IgD-negative memory B cell (primary cell): ENCODE data around the gene ZNRF2. TPM values are rescaled to one million over a fixed set of nuclear protein-coding genes. Genes with fewer than 3 reads are reported as not detected.

Source experiments
- H3K27ac Mint-ChIP-seq, 3 donors: one replicate each; pipeline ENCODE4 v1.8.0; 2020 to 2022; ENCODE audit warnings: mild to moderate bottlenecking in 3 of 3, mixed read lengths in 3 of 3, moderate library complexity in 1 of 3
- H3K27me3 Mint-ChIP-seq: one replicate; pipeline ENCODE4 v1.8.0; 2021; ENCODE audit warnings: mixed read lengths
- H3K36me3 Mint-ChIP-seq: one replicate; pipeline ENCODE4 v1.8.0; 2020; ENCODE audit warnings: mild to moderate bottlenecking, mixed read lengths
- H3K4me1 Mint-ChIP-seq, 3 donors: one replicate each; pipeline ENCODE4 v1.8.0; 2020 to 2022; ENCODE audit warnings: mixed read lengths in 3 of 3, mild to moderate bottlenecking in 1 of 3
- H3K4me3 Mint-ChIP-seq, 4 donors: one replicate each; pipeline ENCODE4 v1.8.0; 2020 to 2022; ENCODE audit warnings: mild to moderate bottlenecking in 4 of 4, mixed read lengths in 4 of 4, moderate library complexity in 3 of 4
- H3K9me3 Mint-ChIP-seq, 3 donors: one replicate each; pipeline ENCODE4 v1.8.0; 2020 to 2021; ENCODE audit warnings: mixed read lengths in 3 of 3, mild to moderate bottlenecking in 1 of 3
- polyA plus RNA-seq: library from polyadenylated mRNA; unstranded; fragments of 300-500 nt; fragmentation: Illumina TruSeq; gene quantifications from one replicate; pipeline ENCODE4 v1.2.3, GENCODE V29; 2021

The ZNRF2 gene
- polyA plus RNA-seq, 1 donor from 2014 or later = 1.9 TPM

DNA sequence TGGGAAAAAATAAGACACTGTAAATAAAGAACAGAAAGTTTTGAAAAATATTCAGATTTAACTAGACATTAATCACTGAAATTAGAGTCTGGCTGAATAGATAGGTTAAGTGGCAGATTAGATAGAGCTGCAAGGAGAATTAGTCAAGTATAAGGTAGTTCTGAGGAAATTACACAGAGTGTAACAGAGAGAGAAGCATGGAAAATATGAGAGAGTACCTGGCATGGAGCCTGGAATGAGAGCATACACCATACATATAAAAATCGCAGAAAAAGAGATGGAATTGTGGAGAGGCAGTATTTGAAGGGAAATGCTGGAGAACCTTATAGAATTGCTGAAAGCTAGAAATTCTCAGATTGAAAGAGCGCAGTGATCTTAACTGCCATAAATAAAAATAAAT, 46.9 kb downstream of the ZNRF2 start:
- no peak overlapping the region for H3K4me3 Mint-ChIP-seq
- H3K27me3 Mint-ChIP-seq = no peaks in the 10 kb centered on the region
- peak overlapping the region in 1 of 3 donors; percentile 33 for H3K27ac Mint-ChIP-seq
- H3K4me1 Mint-ChIP-seq = peaks cover 38 to 61% (median 56%) of the 10 kb centered on the region in 3 donors
- H3K9me3 Mint-ChIP-seq = peaks cover 0 to 3% (median 2%) of the 10 kb centered on the region in 3 donors
- peaks cover 10% of the 10 kb centered on the region for H3K36me3 Mint-ChIP-seq

DNA sequence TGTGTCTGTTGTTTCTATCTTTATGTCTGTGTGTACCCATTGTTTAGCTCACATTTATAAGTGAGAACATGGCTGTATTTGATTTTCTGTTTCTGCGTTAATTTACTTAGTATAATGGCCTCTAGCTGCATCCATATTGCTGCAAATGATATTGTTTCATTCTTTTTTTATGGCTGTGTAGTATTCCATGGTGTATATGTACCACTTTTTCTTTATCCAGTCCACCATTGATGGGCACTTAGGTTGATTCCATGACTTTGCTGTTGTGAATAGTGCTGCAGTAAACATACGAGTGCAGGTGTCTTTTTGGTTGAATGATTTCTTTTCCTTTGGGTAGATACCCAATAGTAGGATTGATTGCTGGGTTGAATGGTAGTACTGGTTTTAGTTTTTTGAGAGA, 48.2 kb downstream of the ZNRF2 start:
- Mint-ChIP-seq H3K4me1 (peaks cover 31 to 61% (median 51%) of the 10 kb centered on the region in 3 donors), H3K27ac (no peak overlapping the region), H3K27me3 (no peaks in the 10 kb centered on the region)

DNA sequence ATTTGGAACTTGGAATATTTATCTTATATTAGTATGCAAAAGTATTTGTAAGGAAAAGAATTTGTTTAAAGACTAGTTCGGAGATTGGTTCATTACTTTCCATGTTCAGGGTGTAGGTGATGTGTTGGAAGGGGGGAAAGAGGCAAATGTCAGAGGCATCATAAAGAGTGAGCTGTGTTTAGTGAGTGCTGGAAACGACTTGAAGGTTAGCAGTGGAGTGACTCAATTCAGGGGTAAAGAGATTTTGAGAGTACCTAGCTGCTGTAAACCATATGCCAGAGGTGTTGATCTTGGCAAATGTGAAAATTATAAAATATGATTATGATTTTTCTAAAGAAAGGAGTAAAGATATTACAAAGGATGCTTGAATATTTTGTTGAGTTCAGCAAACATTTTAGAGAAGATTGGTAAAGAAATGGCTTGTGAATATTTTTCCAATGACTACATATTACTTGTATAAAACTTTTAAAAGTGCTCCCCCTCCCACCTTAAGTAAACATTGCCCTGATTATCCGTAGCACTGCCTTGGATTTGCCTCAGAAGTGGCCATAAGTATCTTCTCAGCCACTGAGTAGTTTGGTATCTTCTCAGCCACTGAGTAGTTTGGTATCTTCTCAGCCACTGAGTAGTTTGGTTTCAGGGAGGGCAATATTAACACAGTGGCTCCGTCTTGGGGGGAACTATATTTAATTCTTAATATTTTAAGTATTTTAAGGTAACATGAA, 51.5 kb downstream of the ZNRF2 start:
- Mint-ChIP-seq H3K4me3 (no peak overlapping the region), H3K27ac (no peak overlapping the region), H3K27me3 (no peaks in the 10 kb centered on the region), H3K36me3 (peaks cover 13% of the 10 kb centered on the region), H3K9me3 (peaks cover 1 to 3% (median 2%) of the 10 kb centered on the region in 3 donors), H3K4me1 (peaks cover 24 to 67% (median 55%) of the 10 kb centered on the region in 3 donors)

More for the DNA sequence above, 48.2 kb downstream of the ZNRF2 start:
- Mint-ChIP-seq H3K36me3 (peaks cover 6% of the 10 kb centered on the region), H3K4me3 (peak overlapping the region in 1 of 4 donors; percentile 41), H3K9me3 (peaks cover 0 to 3% (median 2%) of the 10 kb centered on the region in 3 donors)

DNA sequence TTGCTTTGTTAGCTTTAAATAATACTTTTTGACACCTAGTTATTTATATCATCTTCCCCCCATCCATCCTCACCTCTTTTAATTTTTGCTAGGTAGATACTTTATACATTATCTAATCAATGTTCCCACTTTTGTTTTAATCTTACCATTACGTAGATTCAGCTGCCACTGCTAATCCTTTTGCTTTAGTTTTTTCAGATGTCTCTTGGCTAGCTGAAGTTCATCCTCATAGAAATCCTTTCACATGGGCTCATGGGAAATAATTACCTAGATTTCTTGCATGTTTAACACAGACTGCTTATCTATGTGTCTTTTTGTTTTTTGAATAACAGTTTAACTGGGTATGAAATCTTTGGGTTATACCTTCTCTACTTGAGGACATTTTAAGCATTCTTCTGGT, 60.1 kb downstream of the ZNRF2 start:
- Mint-ChIP-seq H3K27me3 (no peaks in the 10 kb centered on the region), H3K4me1 (peaks cover 47 to 73% (median 66%) of the 10 kb centered on the region in 3 donors), H3K36me3 (peaks cover 9% of the 10 kb centered on the region), H3K9me3 (peaks cover 0 to 6% (median 0%) of the 10 kb centered on the region in 3 donors), H3K4me3 (peak overlapping the region in 2 of 4 donors; percentile 8 to 73), H3K27ac (peak overlapping the region in 2 of 3 donors; percentile 38 to 41)

DNA sequence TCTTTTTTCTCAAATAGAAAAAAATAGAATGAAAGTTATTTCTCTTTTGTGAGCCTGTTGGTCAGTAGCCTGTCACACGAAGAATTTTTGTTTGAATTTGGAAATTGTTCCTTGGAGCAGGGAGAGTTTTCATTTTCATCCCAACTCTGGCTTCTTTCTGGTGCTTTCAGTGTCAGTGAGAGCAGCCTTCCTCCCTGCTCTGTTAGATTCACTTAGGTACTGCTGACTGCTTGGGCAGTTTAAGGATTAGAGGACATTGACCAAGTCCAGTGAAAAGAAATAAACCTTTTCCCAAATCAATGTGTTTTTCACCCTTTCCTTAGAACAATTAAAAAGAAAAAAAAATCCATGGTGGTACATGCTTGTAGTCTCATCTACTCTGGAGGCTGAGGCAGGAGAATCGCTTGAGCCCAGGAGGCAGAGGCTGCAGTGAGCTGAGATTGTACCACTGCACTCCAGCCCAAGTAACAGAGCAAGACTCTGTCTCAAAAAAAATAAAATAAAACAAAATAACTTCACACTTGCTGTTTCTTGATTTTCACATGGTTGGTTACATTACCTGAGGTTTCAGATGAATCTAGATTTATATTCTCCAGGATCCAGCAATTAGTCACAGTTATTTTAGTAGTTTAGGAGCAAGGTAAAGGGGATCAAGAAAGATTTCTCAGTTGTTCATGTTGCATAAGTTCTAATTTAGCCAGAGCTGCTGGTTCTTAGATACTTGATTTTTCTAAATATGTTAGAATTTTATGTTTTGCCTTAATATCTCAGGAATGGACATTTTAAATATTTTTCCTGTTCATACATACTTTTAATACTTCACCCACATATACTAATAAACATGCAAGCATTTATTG, 63.1 kb downstream of the ZNRF2 start:
- Mint-ChIP-seq H3K9me3 (no peaks in the 10 kb centered on the region), H3K36me3 (peaks cover 6% of the 10 kb centered on the region), H3K4me1 (peaks cover 41 to 57% (median 53%) of the 10 kb centered on the region in 3 donors), H3K4me3 (peak overlapping the region; percentile 8 to 61 (median 18)), H3K27ac (peak overlapping the region; percentile 20 to 87 (median 51)), H3K27me3 (no peaks in the 10 kb centered on the region)

DNA sequence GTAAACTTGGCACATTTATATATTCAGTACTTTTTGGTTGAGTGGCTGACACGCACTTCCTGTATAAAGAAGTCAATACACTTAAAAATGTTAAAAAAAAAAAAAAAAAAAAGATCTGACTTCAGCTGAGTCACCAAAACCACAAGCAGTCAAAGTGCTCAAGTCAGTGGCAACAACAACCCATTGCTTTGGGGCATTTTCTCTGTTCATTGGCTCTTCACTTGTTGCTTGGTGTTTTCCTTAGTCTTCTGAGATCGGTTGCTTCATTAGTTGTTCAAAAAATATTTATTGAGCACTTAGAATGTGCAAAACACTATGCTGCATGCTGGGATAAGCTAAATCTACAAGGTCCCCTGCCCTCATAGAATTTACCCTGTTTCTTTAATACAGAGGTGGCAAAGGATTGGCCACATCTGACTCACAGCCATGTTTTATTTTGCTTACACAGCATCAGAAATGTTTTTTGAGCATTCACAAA, 63.7 kb downstream of the ZNRF2 start:
- Mint-ChIP-seq H3K4me1 (peaks cover 44 to 60% (median 55%) of the 10 kb centered on the region in 3 donors), H3K4me3 (peak overlapping the region in 3 of 4 donors; percentile 17 to 61 (median 20)), H3K9me3 (no peaks in the 10 kb centered on the region), H3K36me3 (peaks cover 6% of the 10 kb centered on the region), H3K27me3 (no peaks in the 10 kb centered on the region), H3K27ac (peak overlapping the region; percentile 20 to 87 (median 51))

DNA sequence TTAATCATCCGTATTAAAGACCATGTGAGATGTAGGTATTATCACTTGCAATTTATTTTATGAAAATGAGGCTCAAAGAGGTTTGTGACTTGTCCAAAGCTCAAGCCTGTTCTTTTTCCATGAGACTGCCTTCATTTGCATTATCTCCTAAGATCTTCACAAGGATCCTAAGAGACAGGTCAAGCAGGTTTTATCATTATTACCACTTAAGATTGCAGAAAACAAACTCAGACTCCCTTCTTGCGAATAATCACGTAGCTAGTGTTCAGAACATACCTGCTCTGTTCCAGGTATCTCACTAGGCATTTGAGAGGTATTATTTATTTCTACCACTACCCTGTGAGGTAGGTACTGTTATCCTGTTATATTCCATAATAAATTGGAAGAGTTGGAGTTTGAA, 64.8 kb downstream of the ZNRF2 start:
- H3K27me3 Mint-ChIP-seq = no peaks in the 10 kb centered on the region
- peaks cover 2% of the 10 kb centered on the region for H3K36me3 Mint-ChIP-seq
- H3K27ac Mint-ChIP-seq = no peak overlapping the region
- no peaks in the 10 kb centered on the region for H3K9me3 Mint-ChIP-seq
- no peak overlapping the region for H3K4me3 Mint-ChIP-seq
- peaks cover 44 to 58% (median 50%) of the 10 kb centered on the region in 3 donors for H3K4me1 Mint-ChIP-seq

DNA sequence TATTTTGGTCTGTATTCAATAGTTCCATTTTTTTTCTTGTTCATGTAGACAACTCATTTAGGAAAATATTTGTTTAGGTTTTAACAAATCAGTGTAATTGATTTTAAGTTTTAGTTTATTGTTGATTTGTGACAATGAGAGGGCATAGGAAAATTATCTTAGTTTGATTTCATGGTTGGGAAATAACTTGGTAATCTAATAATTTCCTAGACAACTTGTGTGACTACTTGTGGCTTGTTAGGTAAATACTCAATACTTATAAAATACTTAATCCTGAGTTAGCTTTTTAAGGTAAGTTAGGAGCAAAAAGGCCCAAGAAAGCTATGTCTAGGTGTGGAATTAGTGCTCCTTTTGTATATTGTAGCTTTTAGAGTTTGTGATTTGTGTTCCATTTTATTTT, 65.4 kb downstream of the ZNRF2 start:
- Mint-ChIP-seq H3K27ac (no peak overlapping the region), H3K4me1 (peaks cover 38 to 52% (median 43%) of the 10 kb centered on the region in 3 donors), H3K36me3 (peaks cover 2% of the 10 kb centered on the region), H3K27me3 (no peaks in the 10 kb centered on the region), H3K9me3 (no peaks in the 10 kb centered on the region), H3K4me3 (peak overlapping the region in 1 of 4 donors; percentile 1)

DNA sequence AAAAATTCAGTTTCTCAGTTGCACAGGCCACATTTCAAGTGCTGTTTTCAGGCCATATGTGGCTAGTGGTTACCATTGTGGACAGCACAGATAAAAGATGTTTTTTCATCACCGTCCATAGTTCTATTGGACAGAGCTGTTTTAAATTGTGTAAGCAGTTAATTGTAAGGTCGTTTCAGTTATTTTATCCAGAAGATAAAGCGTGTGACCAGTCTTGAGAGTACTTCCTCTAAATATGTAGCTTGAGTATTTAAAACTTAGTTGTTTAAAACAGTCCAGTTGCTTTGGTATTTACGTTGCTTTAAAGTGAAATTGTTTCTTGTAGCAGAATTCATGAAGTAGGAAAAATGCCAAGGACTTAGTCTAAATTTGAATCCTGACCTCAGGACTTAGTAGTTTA, 66.9 kb downstream of the ZNRF2 start:
- H3K4me3 Mint-ChIP-seq = no peak overlapping the region
- no peaks in the 10 kb centered on the region for H3K9me3 Mint-ChIP-seq
- peaks cover 29 to 42% (median 31%) of the 10 kb centered on the region in 3 donors for H3K4me1 Mint-ChIP-seq
- H3K27ac Mint-ChIP-seq = no peak overlapping the region
- peaks cover 3% of the 10 kb centered on the region for H3K36me3 Mint-ChIP-seq
- no peaks in the 10 kb centered on the region for H3K27me3 Mint-ChIP-seq

DNA sequence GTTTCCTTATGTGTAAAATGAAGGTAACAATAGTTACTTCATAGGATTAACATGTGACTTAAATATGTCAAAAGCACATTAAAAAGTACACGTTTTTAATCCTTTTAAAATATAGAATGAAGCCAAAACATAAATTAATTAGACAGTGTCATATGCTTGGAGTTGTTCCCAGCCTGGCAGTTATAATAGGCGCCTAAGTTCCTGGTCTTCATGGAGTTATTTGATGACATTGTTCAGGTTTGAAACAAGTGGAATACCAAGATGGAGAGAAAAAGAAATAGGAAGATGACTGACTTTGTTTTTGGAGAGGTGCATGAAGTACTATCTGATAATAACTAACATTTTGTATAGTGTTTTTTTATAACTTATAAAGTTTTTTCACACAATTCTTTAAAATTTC, 67.3 kb downstream of the ZNRF2 start:
- Mint-ChIP-seq H3K27ac (no peak overlapping the region), H3K27me3 (no peaks in the 10 kb centered on the region), H3K4me3 (no peak overlapping the region), H3K9me3 (no peaks in the 10 kb centered on the region), H3K36me3 (peaks cover 1% of the 10 kb centered on the region), H3K4me1 (peaks cover 27 to 40% (median 28%) of the 10 kb centered on the region in 3 donors)

DNA sequence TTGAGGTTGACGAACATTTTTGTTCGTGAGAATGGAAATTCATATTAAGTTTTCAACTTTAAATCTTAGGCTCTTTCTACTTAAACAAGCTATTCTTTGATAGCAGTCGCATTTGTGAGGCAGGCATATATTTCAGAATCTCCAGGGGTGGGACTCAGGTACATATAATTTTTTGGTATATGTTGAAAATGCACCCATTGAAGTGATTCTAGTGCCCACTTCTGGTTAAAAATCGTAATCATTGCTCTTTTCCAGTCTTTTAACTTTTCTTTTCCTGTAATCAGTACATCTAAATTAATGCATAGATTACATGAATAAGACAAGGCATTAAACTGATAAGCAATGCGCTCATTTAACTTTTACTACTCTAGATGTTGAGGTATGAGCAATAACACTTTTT, 67.8 kb downstream of the ZNRF2 start:
- Mint-ChIP-seq H3K36me3 (peaks cover 5% of the 10 kb centered on the region), H3K9me3 (no peaks in the 10 kb centered on the region), H3K4me1 (peaks cover 22 to 37% (median 26%) of the 10 kb centered on the region in 3 donors), H3K27me3 (no peaks in the 10 kb centered on the region), H3K4me3 (no peak overlapping the region), H3K27ac (no peak overlapping the region)

DNA sequence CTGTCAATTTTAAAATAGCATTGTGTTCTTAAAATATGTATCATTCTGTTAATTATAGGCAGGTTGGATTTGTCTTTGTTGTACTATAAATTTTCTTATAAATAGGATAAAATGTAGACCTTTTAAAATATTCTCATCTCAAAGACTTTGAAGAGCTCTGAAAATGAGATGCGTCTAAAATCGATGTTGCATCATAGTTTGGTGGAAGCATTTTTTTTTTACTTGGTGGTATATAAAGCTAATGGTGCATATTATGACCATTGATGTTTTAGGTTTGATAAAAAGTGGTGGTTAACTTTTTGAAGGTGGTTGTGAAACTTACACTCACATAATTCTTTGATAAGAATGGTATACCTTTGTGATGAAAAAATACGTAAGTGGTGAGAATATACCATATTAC, 69.1 kb downstream of the ZNRF2 start:
- H3K4me3 Mint-ChIP-seq = no peak overlapping the region
- H3K4me1 Mint-ChIP-seq = peaks cover 13 to 24% (median 19%) of the 10 kb centered on the region in 3 donors
- no peak overlapping the region for H3K27ac Mint-ChIP-seq
- no peaks in the 10 kb centered on the region for H3K27me3 Mint-ChIP-seq
- peaks cover 9% of the 10 kb centered on the region for H3K36me3 Mint-ChIP-seq
- no peaks in the 10 kb centered on the region for H3K9me3 Mint-ChIP-seq

DNA sequence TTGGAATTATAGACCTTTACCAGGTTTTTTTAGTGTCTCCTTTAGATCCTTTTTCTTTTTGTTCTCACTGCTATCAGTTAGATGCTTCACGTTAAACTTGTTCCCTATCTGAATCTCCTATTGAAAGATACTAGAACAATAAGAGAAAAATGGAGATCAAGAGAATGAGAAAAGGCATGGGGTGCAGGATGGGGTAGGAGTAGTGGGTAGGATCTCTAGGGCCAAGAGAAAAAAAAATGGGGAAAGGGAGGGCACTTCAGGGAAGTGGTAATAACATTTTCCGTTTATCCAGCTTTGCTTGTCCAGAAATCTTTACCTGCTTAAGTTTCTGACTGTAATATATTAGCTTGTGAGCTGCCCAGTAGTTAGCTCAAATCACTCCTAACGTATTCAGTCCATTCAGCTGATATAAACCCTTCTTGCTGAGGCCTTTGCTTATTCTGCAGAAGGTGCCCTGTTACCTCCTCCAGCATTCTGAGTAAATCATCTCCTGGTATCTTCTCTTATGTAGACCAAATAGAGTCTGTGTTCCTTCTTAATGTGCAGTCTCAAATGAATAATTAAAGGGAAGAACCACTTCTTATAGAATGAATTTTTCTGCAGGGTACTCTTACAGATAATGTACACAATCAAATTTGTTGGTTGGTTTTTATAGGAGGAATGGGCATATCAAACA, 69.7 kb downstream of the ZNRF2 start:
- Mint-ChIP-seq H3K36me3 (peaks cover 9% of the 10 kb centered on the region), H3K27me3 (no peaks in the 10 kb centered on the region), H3K27ac (no peak overlapping the region), H3K9me3 (no peaks in the 10 kb centered on the region), H3K4me1 (peaks cover 13 to 19% (median 16%) of the 10 kb centered on the region in 3 donors), H3K4me3 (no peak overlapping the region)

DNA sequence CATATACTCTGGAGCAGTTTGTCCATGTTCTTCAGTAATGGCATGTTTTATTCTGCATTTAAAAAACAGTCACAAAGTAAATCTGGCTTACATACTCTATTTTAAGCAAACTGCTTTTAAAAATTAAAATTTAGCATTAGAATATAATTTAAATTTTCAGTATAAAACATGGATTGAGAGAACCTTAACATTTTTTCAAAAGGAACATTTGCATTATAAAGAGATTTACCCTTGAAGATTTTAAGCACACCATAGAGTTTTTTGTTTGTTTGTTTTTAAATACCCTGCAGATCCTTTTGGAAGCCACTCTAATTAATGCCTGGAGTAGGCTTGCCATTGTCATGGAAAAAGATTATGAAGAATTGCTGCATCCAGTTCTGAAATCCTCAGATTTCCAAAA, 70.4 kb downstream of the ZNRF2 start:
- Mint-ChIP-seq H3K27me3 (no peaks in the 10 kb centered on the region), H3K36me3 (peaks cover 9% of the 10 kb centered on the region), H3K9me3 (no peaks in the 10 kb centered on the region), H3K4me1 (peaks cover 13 to 17% (median 15%) of the 10 kb centered on the region in 3 donors), H3K27ac (no peak overlapping the region), H3K4me3 (no peak overlapping the region)
